WTC11 (cell line): ENCODE data around the gene STXBP1.

Experiments
- NFYB ChIP-seq: sonication (generic); formaldehyde crosslinking; conservative IDR thresholded peaks from 2 replicates; pipeline ENCODE4 v1.8.0; 2022; ENCODE audit warnings: low read depth, missing genetic modification reagents
- TF ChIP-seq, protein P1 (sequence below): fragments of 200-600 bp; IDR thresholded peaks from 2 replicates; pipeline ENCODE4 v1.8.0; 2022; ENCODE audit warnings: antibody characterized with exemption

DNA sequence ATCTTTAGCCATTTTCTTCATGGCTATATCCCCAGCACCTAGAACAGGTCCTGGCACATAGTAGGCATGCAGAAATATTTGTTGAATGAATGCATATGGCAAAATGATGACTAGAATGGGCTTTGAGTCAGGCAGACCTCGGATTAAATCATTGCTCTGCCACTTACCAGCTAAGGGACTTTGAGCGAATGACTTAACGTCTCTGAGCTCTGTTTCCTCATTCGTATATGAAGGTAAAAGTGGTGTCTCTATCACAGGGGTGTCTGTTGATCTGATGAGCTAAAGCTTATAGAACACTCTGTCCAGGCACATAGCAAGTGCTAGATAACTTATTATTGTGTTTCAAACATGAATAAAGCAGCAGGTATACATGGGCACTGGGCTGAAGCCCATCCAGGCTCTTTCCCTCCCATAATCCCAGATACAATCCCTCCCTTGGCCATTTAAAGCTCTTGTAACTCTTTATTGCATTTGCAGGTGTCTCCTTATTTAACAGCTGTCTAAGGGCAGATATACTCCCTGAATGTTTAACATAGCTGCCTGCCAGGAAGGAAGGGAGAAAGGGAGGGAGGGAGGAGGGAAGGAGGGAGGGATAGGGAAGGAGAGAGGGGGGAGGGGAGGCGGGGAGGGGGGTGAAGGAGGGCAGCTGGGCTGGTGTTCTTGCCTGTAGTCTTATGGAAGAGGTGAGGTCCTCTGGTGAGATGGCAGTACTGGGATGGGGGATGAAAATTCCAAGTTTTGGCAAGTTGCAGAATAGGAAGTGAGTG lies 23.2 kb upstream of the STXBP1 start:
- no peak for TF ChIP-seq NFYB
- TF ChIP-seq, protein P1, sequence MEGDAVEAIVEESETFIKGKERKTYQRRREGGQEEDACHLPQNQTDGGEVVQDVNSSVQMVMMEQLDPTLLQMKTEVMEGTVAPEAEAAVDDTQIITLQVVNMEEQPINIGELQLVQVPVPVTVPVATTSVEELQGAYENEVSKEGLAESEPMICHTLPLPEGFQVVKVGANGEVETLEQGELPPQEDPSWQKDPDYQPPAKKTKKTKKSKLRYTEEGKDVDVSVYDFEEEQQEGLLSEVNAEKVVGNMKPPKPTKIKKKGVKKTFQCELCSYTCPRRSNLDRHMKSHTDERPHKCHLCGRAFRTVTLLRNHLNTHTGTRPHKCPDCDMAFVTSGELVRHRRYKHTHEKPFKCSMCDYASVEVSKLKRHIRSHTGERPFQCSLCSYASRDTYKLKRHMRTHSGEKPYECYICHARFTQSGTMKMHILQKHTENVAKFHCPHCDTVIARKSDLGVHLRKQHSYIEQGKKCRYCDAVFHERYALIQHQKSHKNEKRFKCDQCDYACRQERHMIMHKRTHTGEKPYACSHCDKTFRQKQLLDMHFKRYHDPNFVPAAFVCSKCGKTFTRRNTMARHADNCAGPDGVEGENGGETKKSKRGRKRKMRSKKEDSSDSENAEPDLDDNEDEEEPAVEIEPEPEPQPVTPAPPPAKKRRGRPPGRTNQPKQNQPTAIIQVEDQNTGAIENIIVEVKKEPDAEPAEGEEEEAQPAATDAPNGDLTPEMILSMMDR, result no peak
